ENCODE measurements around the gene GPR153.

Gene GPR153

DNA sequence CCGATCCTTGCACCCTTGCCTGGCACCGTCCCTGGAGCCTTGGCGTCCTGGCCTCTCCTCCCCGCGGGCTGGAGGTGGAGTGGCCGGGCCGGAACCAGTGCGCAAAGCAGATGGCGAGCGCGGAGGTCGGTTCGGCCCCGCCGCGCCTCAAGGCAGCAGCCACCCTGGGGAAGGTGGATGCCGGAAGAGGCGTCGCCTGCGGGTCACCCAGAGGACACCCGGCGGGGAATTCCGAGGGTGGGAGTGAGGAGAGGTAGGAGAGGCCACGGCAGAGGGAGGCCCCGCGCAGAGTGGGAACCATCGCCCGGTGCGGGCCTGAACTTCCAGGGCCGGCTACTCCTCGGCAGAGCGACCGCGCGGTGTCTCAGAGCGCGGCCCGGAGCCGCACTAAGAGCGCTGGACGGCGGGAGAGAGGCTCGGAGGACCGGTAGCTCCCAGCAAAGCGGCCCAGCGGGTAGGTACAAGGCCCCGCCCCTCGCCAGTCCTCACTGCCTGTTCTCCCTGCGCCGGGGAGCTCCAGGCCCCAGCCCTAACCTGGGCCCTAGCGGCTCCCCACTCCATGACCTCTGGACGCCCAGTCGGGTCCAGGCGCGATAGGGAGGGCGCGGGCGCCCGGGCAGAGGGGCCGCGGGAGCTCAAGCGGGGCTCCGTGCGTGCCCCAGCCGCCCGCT, 54.9 kb downstream of the GPR153 start, which contains the start of gene RNF207:
Gene RNF207, plus strand, starts transcription at position 271 of the 671 bp plus-strand sequence. CDS start 417 bp downstream, outside the sequence.
- POLR2A ChIA-PET = no interaction called here
- CTCF ChIA-PET = interaction anchor here (0.9 to 2.6 kb wide), 10 partner anchors 10 to 100 kb away, joined by 3 to 12 read pairs (median 4); partner anchors contain the start of gene ICMT
- Histone ChIP-seq H3K9me3 (ENCODE audit: control extremely low read depth in 1 of 5, control insufficient read depth in 4 of 5, insufficient read depth in 2 of 5, low read depth in 1 of 5, low read length in 4 of 5) (no peaks in the 10 kb centered on the region), H3K4me3 (ENCODE audit: control insufficient read depth in 1 of 7, extremely low read depth in 1 of 7, insufficient read depth in 4 of 7, low read depth in 2 of 7, low read length in 6 of 7) (peak within 1 kb of the TSS in 6 of 7 experiments; percentile 35 to 70 (median 52)), H3K27me3 (replicated peaks in 2 of 5; ENCODE audit: control insufficient read depth in 4 of 5, insufficient read depth in 5 of 5, low read length in 4 of 5) (peaks cover 4 to 59% (median 16%) of the 10 kb centered on the region in 5 experiments), H3K36me3 (ENCODE audit: control insufficient read depth in 4 of 4, insufficient read depth in 4 of 4, low read length in 3 of 4) (no peaks in the 10 kb centered on the region), H3K4me1 (ENCODE audit: control extremely low read depth in 1 of 4, control insufficient read depth in 4 of 4, insufficient read depth in 4 of 4, low read length in 3 of 4) (peaks cover 0 to 32% (median 28%) of the 10 kb centered on the region in 4 experiments), H3K27ac (ENCODE audit: insufficient read depth in 1 of 2, low read depth in 1 of 2, low read length in 2 of 2, poor library complexity in 1 of 2, severe bottlenecking in 2 of 2) (peak within 1 kb of the TSS in 1 of 2 experiments; percentile 71)
- under 1% methylated on average over 56 of the region's 66 CpGs for WGBS (ENCODE audit: insufficient coverage)
- DNase-seq = peak in 2 of 3 donors; percentile 59

DNA sequence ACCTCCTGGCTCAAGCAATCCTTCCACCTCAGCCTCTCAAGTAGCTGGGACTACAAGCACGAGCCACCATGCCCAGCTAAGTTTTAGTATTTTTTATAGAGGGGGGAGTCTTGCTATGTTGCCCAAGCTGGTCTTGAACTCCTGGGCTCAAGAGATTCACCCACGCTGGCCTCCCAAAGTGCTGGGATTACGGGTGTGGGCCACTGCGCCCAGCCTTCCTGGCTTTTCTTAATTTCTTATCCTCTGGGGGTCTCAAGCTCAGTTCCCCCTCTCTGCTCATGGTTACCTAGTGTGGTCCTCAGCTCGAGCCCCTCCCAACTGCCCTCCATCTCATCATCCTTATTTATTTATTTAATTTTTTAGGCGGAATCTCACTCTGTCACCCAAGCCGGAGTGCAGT, 58.6 kb downstream of the GPR153 start:
- peaks cover 4 to 29% (median 7%) of the 10 kb centered on the region in 5 experiments for H3K27me3 ChIP-seq (replicated peaks in 2 of 5; ENCODE audit: control insufficient read depth in 4 of 5, insufficient read depth in 5 of 5, low read length in 4 of 5)
- no peak for DNase-seq
- H3K4me3 ChIP-seq (ENCODE audit: control insufficient read depth in 1 of 7, extremely low read depth in 1 of 7, insufficient read depth in 4 of 7, low read depth in 2 of 7, low read length in 6 of 7) = no peak overlapping the region
- POLR2A ChIA-PET = interaction anchor here (0.5 kb wide), 1 partner anchor 192 kb away, joined by 3 read pairs; no protein-coding TSS in a partner anchor
- H3K27ac ChIP-seq (ENCODE audit: insufficient read depth in 1 of 2, low read depth in 1 of 2, low read length in 2 of 2, poor library complexity in 1 of 2, severe bottlenecking in 2 of 2) = no peak overlapping the region
- peaks cover 19 to 42% (median 39%) of the 10 kb centered on the region in 4 experiments for H3K4me1 ChIP-seq (ENCODE audit: control extremely low read depth in 1 of 4, control insufficient read depth in 4 of 4, insufficient read depth in 4 of 4, low read length in 3 of 4)
- H3K9me3 ChIP-seq (ENCODE audit: control extremely low read depth in 1 of 5, control insufficient read depth in 4 of 5, insufficient read depth in 2 of 5, low read depth in 1 of 5, low read length in 4 of 5) = no peaks in the 10 kb centered on the region
- CTCF ChIA-PET = interaction anchor here (0.6 kb wide), 1 partner anchor 61 kb away, joined by 3 read pairs; no protein-coding TSS in a partner anchor
- peaks cover 0 to 2% (median under 1%) of the 10 kb centered on the region in 4 experiments for H3K36me3 ChIP-seq (ENCODE audit: control insufficient read depth in 4 of 4, insufficient read depth in 4 of 4, low read length in 3 of 4)
- 100% methylated on average over 4 of the region's 7 CpGs for WGBS (ENCODE audit: insufficient coverage)

DNA sequence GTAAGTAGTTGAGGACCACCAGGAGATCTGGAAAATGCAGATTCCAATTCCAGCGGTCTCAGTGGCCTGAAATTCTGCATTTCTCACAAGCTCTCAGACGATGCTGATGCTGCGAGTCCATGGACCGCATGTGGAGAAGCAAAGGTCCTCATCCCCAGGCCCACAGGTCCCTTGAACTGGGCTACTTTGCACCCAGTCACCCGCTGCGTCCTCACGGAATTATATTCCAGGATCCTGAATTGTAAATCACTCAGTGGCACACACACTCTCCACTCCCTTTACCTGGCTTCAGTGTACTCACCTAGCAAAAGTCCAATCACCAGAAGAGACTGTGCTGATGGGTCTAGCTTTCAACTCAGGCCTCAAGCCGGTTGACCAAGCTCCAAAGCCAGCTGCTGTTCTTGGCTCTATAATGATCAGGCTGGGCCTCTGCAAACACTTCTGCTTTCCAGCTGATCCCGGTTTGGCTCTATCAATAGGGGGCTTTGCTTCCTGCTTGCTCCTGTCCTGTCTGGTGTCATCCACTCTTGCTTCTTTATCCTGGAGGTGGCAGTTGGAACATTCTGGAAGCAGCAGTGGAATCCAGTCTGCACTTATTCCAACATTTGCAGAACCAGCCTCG, 60.6 kb downstream of the GPR153 start:
- H3K9me3 ChIP-seq (ENCODE audit: control extremely low read depth in 1 of 5, control insufficient read depth in 4 of 5, insufficient read depth in 2 of 5, low read depth in 1 of 5, low read length in 4 of 5) = no peaks in the 10 kb centered on the region
- H3K27me3 ChIP-seq (replicated peaks in 2 of 5; ENCODE audit: control insufficient read depth in 4 of 5, insufficient read depth in 5 of 5, low read length in 4 of 5) = peaks cover 0 to 10% (median 3%) of the 10 kb centered on the region in 5 experiments
- peak overlapping the region; percentile 72 to 91 for H3K27ac ChIP-seq (ENCODE audit: insufficient read depth in 1 of 2, low read depth in 1 of 2, low read length in 2 of 2, poor library complexity in 1 of 2, severe bottlenecking in 2 of 2)
- WGBS (ENCODE audit: insufficient coverage) = 87% methylated on average over 10 of the region's 10 CpGs
- H3K36me3 ChIP-seq (ENCODE audit: control insufficient read depth in 4 of 4, insufficient read depth in 4 of 4, low read length in 3 of 4) = peaks cover 0 to 17% (median 12%) of the 10 kb centered on the region in 4 experiments
- H3K4me3 ChIP-seq (ENCODE audit: control insufficient read depth in 1 of 7, extremely low read depth in 1 of 7, insufficient read depth in 4 of 7, low read depth in 2 of 7, low read length in 6 of 7) = peak overlapping the region in 6 of 7 experiments; percentile 84 to 99 (median 93)
- no peak for DNase-seq
- POLR2A ChIA-PET = no interaction called here
- CTCF ChIA-PET = interaction anchor here (1.0 to 1.2 kb wide), 4 partner anchors 12 to 35 kb away, joined by 3 to 5 read pairs (median 4); partner anchors contain the start of gene ICMT
- H3K4me1 ChIP-seq (ENCODE audit: control extremely low read depth in 1 of 4, control insufficient read depth in 4 of 4, insufficient read depth in 4 of 4, low read length in 3 of 4) = peaks cover 19 to 33% (median 29%) of the 10 kb centered on the region in 4 experiments

DNA sequence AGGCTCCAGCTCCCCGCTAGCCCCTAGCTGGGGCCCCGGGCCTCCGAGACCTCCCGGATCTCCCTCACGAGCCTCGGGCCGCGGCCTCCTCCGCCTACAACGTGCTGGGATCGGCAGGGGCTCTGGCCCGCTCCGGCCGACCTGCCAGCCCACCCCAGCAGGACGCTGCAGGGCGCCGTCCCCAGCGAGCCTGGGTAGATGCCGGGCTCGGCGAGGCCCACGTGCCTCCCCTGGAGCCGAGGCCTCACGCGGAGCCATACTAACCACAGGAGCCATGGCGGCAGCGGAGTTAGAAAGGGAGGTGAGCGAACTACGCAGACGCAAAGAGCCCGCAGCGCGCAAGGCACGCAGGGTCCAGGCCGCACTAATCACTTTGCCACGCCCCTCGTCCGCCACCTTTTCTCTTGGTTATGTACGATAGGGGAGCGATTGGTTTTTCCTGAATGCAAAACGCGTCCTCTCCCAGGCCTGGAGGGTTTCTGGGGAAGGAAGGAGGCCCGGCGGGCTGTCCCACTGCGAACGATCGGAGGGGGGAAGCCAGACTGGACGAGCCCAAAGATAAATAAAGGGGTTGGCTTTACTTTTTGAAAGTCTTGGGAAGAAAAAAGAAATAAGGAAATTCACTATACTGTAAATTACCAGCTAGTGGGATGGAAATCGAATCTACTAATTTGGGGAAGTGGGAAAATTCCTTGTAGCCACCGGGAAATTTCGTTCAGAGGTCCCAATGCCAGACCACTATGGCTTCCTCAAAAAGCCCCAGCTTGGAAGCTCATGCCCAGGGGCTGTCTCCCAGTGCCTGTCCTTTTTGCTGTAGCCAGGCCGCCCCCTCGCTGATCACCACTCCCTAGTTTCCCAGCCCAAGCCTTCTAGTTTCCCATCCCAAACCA, 61.4 kb downstream of the GPR153 start, which contains the start of gene RPL22:
Gene RPL22, minus strand, starts transcription at position 298 of the 890 bp plus-strand sequence. Its CDS starts 22 bp downstream, at position 276.
- Histone ChIP-seq H3K36me3 (ENCODE audit: control insufficient read depth in 4 of 4, insufficient read depth in 4 of 4, low read length in 3 of 4) (peaks cover 0 to 19% (median 15%) of the 10 kb centered on the region in 4 experiments), H3K4me1 (ENCODE audit: control extremely low read depth in 1 of 4, control insufficient read depth in 4 of 4, insufficient read depth in 4 of 4, low read length in 3 of 4) (peaks cover 19 to 28% (median 21%) of the 10 kb centered on the region in 4 experiments), H3K4me3 (ENCODE audit: control insufficient read depth in 1 of 7, extremely low read depth in 1 of 7, insufficient read depth in 4 of 7, low read depth in 2 of 7, low read length in 6 of 7) (peak within 1 kb of the TSS; percentile 83 to 99 (median 93)), H3K9me3 (ENCODE audit: control extremely low read depth in 1 of 5, control insufficient read depth in 4 of 5, insufficient read depth in 2 of 5, low read depth in 1 of 5, low read length in 4 of 5) (no peaks in the 10 kb centered on the region), H3K27me3 (replicated peaks in 2 of 5; ENCODE audit: control insufficient read depth in 4 of 5, insufficient read depth in 5 of 5, low read length in 4 of 5) (peaks cover 0 to 4% (median 0%) of the 10 kb centered on the region in 5 experiments), H3K27ac (ENCODE audit: insufficient read depth in 1 of 2, low read depth in 1 of 2, low read length in 2 of 2, poor library complexity in 1 of 2, severe bottlenecking in 2 of 2) (peak within 1 kb of the TSS; percentile 74 to 91)
- CTCF ChIA-PET = interaction anchor here (1.0 to 1.2 kb wide), 5 partner anchors 13 to 91 kb away, joined by 3 to 5 read pairs (median 3); no protein-coding TSS in a partner anchor
- 2% methylated on average over 45 of the region's 53 CpGs for WGBS (ENCODE audit: insufficient coverage)
- POLR2A ChIA-PET = no interaction called here
- peak; percentile 99 to 100 (median 100) for DNase-seq

DNA sequence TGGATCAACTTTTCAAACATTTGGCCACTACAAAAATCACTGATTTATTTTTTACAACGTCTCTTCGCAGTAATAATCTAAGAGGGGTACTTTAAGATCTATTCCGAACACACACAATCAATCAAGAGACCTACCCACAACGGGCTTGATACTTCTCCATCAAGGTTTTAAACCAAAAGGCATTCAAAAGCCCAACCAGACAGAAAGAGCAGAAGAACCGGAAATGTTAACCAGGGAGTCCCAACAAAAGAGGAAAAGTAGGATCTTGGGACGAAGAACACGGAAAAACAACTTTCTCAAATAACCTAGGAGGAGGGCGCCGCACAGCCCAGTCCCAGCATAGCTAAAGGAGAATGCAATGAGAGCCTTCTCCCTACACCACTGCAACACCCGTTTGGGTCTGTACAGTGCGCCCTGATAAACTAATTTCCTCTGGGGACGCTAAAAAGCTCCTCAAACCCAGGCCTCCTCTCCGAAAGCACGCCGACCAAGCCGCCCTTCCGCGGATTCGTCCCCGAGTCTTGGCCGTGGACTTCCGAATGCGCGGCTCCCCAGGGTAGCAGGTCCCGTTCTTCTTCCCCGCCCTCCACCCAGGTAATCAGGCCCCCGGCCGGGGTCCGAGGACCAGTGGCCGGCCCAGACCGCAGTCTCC, 62.1 kb downstream of the GPR153 start:
- H3K4me1 ChIP-seq (ENCODE audit: control extremely low read depth in 1 of 4, control insufficient read depth in 4 of 4, insufficient read depth in 4 of 4, low read length in 3 of 4) = peaks cover 19 to 28% (median 21%) of the 10 kb centered on the region in 4 experiments
- H3K27ac ChIP-seq (ENCODE audit: insufficient read depth in 1 of 2, low read depth in 1 of 2, low read length in 2 of 2, poor library complexity in 1 of 2, severe bottlenecking in 2 of 2) = peak overlapping the region; percentile 74 to 91
- peaks cover 3 to 27% (median 19%) of the 10 kb centered on the region in 4 experiments for H3K36me3 ChIP-seq (ENCODE audit: control insufficient read depth in 4 of 4, insufficient read depth in 4 of 4, low read length in 3 of 4)
- POLR2A ChIA-PET = no interaction called here
- H3K4me3 ChIP-seq (ENCODE audit: control insufficient read depth in 1 of 7, extremely low read depth in 1 of 7, insufficient read depth in 4 of 7, low read depth in 2 of 7, low read length in 6 of 7) = peak overlapping the region; percentile 83 to 99 (median 93)
- CTCF ChIA-PET = interaction anchor here (0.7 to 1.5 kb wide), 5 partner anchors 9 to 90 kb away, joined by 3 to 4 read pairs (median 3); no protein-coding TSS in a partner anchor
- DNase-seq = peak in 2 of 3 donors; percentile 35 to 48
- WGBS (ENCODE audit: insufficient coverage) = 1% methylated on average over 29 of the region's 31 CpGs
- H3K9me3 ChIP-seq (ENCODE audit: control extremely low read depth in 1 of 5, control insufficient read depth in 4 of 5, insufficient read depth in 2 of 5, low read depth in 1 of 5, low read length in 4 of 5) = no peaks in the 10 kb centered on the region
- H3K27me3 ChIP-seq (replicated peaks in 2 of 5; ENCODE audit: control insufficient read depth in 4 of 5, insufficient read depth in 5 of 5, low read length in 4 of 5) = no peaks in the 10 kb centered on the region

All from common myeloid progenitor, CD34-positive (primary cell).